Naive thymus-derived CD4-positive, alpha-beta T cell (primary cell): ENCODE data around the gene MAGOHB. TPM values are rescaled to one million over a fixed set of nuclear protein-coding genes. Genes with fewer than 3 reads are reported as not detected.

Source experiments
- ATAC-seq: fragments of 150-1000 bp; cut with Tn5 transposase; 2 replicates; pipeline ENCODE4 v1.10.0; 2021; ENCODE audit warnings: mild to moderate bottlenecking, moderate library complexity
- CTCF ChIA-PET: fragments of 350-600 bp; sonication (Branson Sonifier 250); formaldehyde crosslinking; loops from one replicate; lab custom pipeline; 2021; ENCODE audit warnings: antibody characterized with exemption; lab: Charles Lee
- POLR2A ChIA-PET: fragments of 350-600 bp; sonication (Branson Sonifier 250); formaldehyde crosslinking; loops from one replicate; lab custom pipeline; 2021; ENCODE audit warnings: antibody characterized with exemption, inconsistent platforms; lab: Charles Lee
- DNase-seq, 9 donors: peaks; one replicate each; pipeline versions ENCODE4 v3.0.0 to v3.0.0-alpha.2; 2020 to 2022; ENCODE audit warnings: mixed read lengths in 1 of 9
- H3K27ac ChIP-seq: one replicate; pipeline ENCODE4 v1.7.0; 2013; ENCODE audit warnings: mild to moderate bottlenecking, low read depth, low read length, moderate library complexity
- H3K27me3 ChIP-seq, 2 donors: one replicate each; pipeline ENCODE4 v1.7.0; 2013; ENCODE audit warnings: low read length in 2 of 2, mild to moderate bottlenecking in 2 of 2, moderate library complexity in 2 of 2; ENCODE audit not compliant: control insufficient read depth in 2 of 2, insufficient read depth in 2 of 2
- H3K36me3 ChIP-seq, 3 experiments: 1 replicate in 2 of 3; 2 replicates in 1 of 3; pipeline ENCODE4 v1.7.0; 2013; ENCODE audit warnings: low read length in 3 of 3, mild to moderate bottlenecking in 3 of 3, moderate library complexity in 1 of 3; ENCODE audit not compliant: insufficient read depth in 3 of 3, control insufficient read depth in 2 of 3
- H3K4me1 ChIP-seq, 2 donors: one replicate each; pipeline ENCODE4 v1.7.0; 2013; ENCODE audit warnings: low read length in 2 of 2, mild to moderate bottlenecking in 2 of 2, moderate library complexity in 1 of 2; ENCODE audit not compliant: control insufficient read depth in 2 of 2, insufficient read depth in 2 of 2
- H3K4me3 ChIP-seq: 2 replicates; pipeline ENCODE4 v1.7.0; 2013; ENCODE audit warnings: mild to moderate bottlenecking, low read length
- H3K9me3 ChIP-seq, 3 experiments: 1 replicate in 2 of 3; 2 replicates in 1 of 3; pipeline ENCODE4 v1.7.0; 2013; ENCODE audit warnings: low read length in 3 of 3; ENCODE audit not compliant: control insufficient read depth in 2 of 3
- H3K27ac Mint-ChIP-seq, 9 donors: one replicate each; pipeline ENCODE4 v1.8.0; 2020 to 2022; ENCODE audit warnings: mixed read lengths in 9 of 9, mild to moderate bottlenecking in 8 of 9, moderate library complexity in 5 of 9, inconsistent platforms in 2 of 9
- H3K27me3 Mint-ChIP-seq, 5 donors: one replicate each; pipeline ENCODE4 v1.8.0; 2021 to 2022; ENCODE audit warnings: mixed read lengths in 5 of 5, mild to moderate bottlenecking in 1 of 5
- H3K36me3 Mint-ChIP-seq, 5 donors: one replicate each; pipeline ENCODE4 v1.8.0; 2020 to 2022; ENCODE audit warnings: mixed read lengths in 5 of 5, mild to moderate bottlenecking in 3 of 5, inconsistent platforms in 1 of 5
- H3K4me1 Mint-ChIP-seq, 7 donors: one replicate each; pipeline ENCODE4 v1.8.0; 2020 to 2022; ENCODE audit warnings: mixed read lengths in 7 of 7, mild to moderate bottlenecking in 3 of 7, inconsistent platforms in 1 of 7
- H3K4me3 Mint-ChIP-seq, 10 donors: one replicate each; pipeline ENCODE4 v1.8.0; 2020 to 2022; ENCODE audit warnings: mild to moderate bottlenecking in 10 of 10, mixed read lengths in 10 of 10, moderate library complexity in 6 of 10, inconsistent platforms in 2 of 10
- H3K9me3 Mint-ChIP-seq, 11 donors: one replicate each; pipeline ENCODE4 v1.8.0; 2020 to 2022; ENCODE audit warnings: mixed read lengths in 11 of 11, mild to moderate bottlenecking in 4 of 11, inconsistent platforms in 1 of 11, moderate library complexity in 1 of 11
- intact Hi-C, 2 donors: fragments of 100-400 bp; cut with micrococcal nuclease; formaldehyde crosslinking; loops; one replicate each; pipeline ENCODE4 v1.15.1; 2023
- polyA plus RNA-seq, 2 donors: library from polyadenylated mRNA; unstranded; fragments of 300-500 nt; fragmentation: Illumina TruSeq; gene quantifications; one replicate each; pipeline ENCODE4 v1.2.3, GENCODE V29; 2021
- total RNA-seq, 6 experiments: library from RNA in 5 of 6; stranded (reverse) in 5 of 6; gene quantifications; 1 replicate in 5 of 6; 2 replicates in 1 of 6; pipeline ENCODE4 v1.2.3 and lab custom pipeline; 2021 to 2026

Gene MAGOHB
- total and polyA plus RNA-seq, 7 experiments from 2014 or later = 12.1 to 61.6 (median 26.0) TPM

- POLR2A ChIA-PET = no interaction called here
Observed at GRCh38 chr12:10557766-10558165, 55.6 kb downstream of the MAGOHB start.

GRCh38 chr12:10557329-10557728 is 56.1 kb downstream of the MAGOHB start:
- Histone ChIP-seq H3K9me3 (no peaks in the 10 kb centered on the region), H3K4me1 (peaks cover 0 to 56% of the 10 kb centered on the region in 2 donors), H3K27ac (no peak overlapping the region), H3K36me3 (no peaks in the 10 kb centered on the region), H3K4me3 (peak overlapping the region; percentile 2), H3K27me3 (no peaks in the 10 kb centered on the region)
- Mint-ChIP-seq H3K4me3 (peak overlapping the region in 1 of 10 donors; percentile 39), H3K36me3 (peaks cover 0 to 2% (median 0%) of the 10 kb centered on the region in 5 donors), H3K9me3 (peaks cover 0 to 8% (median 2%) of the 10 kb centered on the region in 11 donors), H3K27ac (no peak overlapping the region), H3K27me3 (peaks cover 7 to 18% (median 11%) of the 10 kb centered on the region in 5 donors), H3K4me1 (peaks cover 0 to 35% (median 19%) of the 10 kb centered on the region in 7 donors)
- ATAC-seq (no peak), DNase-seq (no peak)
- intact Hi-C loops = no loop called here
- POLR2A ChIA-PET = no interaction called here
- CTCF ChIA-PET = interaction anchor here (1.2 kb wide), 1 partner anchor 191 kb away, joined by 3 read pairs; no protein-coding TSS in a partner anchor

More at GRCh38 chr12:10557766-10558165, 55.6 kb downstream of the MAGOHB start:
- no peaks in the 10 kb centered on the region for H3K27me3 ChIP-seq
- Mint-ChIP-seq H3K27ac (no peak overlapping the region), H3K9me3 (peaks cover 0 to 8% (median 2%) of the 10 kb centered on the region in 11 donors), H3K4me3 (peak overlapping the region in 1 of 10 donors; percentile 39), H3K36me3 (peaks cover 0 to 2% (median 0%) of the 10 kb centered on the region in 5 donors), H3K4me1 (peaks cover 0 to 35% (median 19%) of the 10 kb centered on the region in 7 donors), H3K27me3 (peaks cover 8 to 18% (median 11%) of the 10 kb centered on the region in 5 donors)
- H3K36me3 ChIP-seq = no peaks in the 10 kb centered on the region
- peaks cover 0 to 52% of the 10 kb centered on the region in 2 donors for H3K4me1 ChIP-seq
- H3K27ac ChIP-seq = no peak overlapping the region
- H3K9me3 ChIP-seq = no peaks in the 10 kb centered on the region
- H3K4me3 ChIP-seq = peak overlapping the region; percentile 2
- CTCF ChIA-PET = interaction anchor here (1.2 kb wide), 1 partner anchor 191 kb away, joined by 3 read pairs; no protein-coding TSS in a partner anchor
- DNase-seq (no peak), ATAC-seq (no peak)
- intact Hi-C loops = no loop called here

- Mint-ChIP-seq H3K36me3 (peaks cover 0 to 2% (median 0%) of the 10 kb centered on the region in 5 donors), H3K4me3 (peak overlapping the region in 9 of 10 donors; percentile 32 to 88 (median 70)), H3K27me3 (peaks cover 6 to 13% (median 11%) of the 10 kb centered on the region in 5 donors), H3K9me3 (peaks cover 0 to 8% (median 2%) of the 10 kb centered on the region in 11 donors), H3K27ac (peak overlapping the region in 7 of 9 donors; percentile 21 to 85 (median 64)), H3K4me1 (peaks cover 0 to 35% (median 19%) of the 10 kb centered on the region in 7 donors)
- Histone ChIP-seq H3K9me3 (no peaks in the 10 kb centered on the region), H3K27me3 (no peaks in the 10 kb centered on the region), H3K4me1 (peaks cover 0 to 44% of the 10 kb centered on the region in 2 donors), H3K4me3 (peak overlapping the region; percentile 23), H3K27ac (no peak overlapping the region), H3K36me3 (no peaks in the 10 kb centered on the region)
- CTCF ChIA-PET = interaction anchor here (0.6 kb wide), 1 partner anchor 414 kb away, joined by 3 read pairs; no protein-coding TSS in a partner anchor
- intact Hi-C loops = no loop called here
- peak; percentile 64 for ATAC-seq
- peak in 6 of 9 donors; percentile 14 to 38 (median 20) for DNase-seq
- POLR2A ChIA-PET = no interaction called here
Observed at GRCh38 chr12:10554756-10555481, 58.5 kb downstream of the MAGOHB start.

DNA sequence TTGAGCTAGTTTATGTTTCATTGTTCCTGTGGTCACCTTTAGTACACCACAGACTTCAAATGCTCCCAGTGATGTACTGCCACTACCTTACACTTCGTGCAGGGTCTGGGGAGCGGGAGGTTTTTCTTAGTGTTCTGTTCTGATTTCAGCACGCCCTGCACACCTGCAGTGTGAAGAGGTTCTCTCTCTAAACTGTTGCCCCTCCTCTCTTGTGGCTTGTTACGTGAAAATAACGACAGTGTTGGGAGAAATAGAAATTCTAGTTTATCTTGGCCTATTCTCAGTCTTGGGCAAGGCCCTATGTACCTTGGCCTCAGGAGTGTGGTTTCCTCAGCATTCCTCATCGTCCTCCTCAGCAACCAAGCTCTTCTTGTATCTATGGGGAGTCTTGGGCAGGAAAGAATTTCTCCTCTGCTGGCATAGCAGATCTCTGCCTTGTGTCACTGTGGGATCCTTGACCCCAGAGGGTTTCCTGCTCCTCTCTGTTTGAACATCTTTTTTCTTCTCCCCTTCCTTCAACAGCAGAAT is 59.1 kb downstream of the MAGOHB start:
- Mint-ChIP-seq H3K27ac (peak overlapping the region in 7 of 9 donors; percentile 44 to 85 (median 64)), H3K9me3 (peaks cover 0 to 8% (median 2%) of the 10 kb centered on the region in 11 donors), H3K36me3 (peaks cover 0 to 2% (median 0%) of the 10 kb centered on the region in 5 donors), H3K4me3 (peak overlapping the region in 6 of 10 donors; percentile 4 to 88 (median 58)), H3K27me3 (peaks cover 6 to 13% (median 8%) of the 10 kb centered on the region in 5 donors), H3K4me1 (peaks cover 0 to 32% (median 17%) of the 10 kb centered on the region in 7 donors)
- POLR2A ChIA-PET = interaction anchor here (0.6 kb wide), 1 partner anchor 32 kb away, joined by 3 read pairs; no protein-coding TSS in a partner anchor
- CTCF ChIA-PET = no interaction called here
- DNase-seq (peak in 2 of 9 donors; percentile 1 to 19), ATAC-seq (peak; percentile 54)
- Histone ChIP-seq H3K9me3 (no peaks in the 10 kb centered on the region), H3K4me3 (peak overlapping the region; percentile 23), H3K36me3 (no peaks in the 10 kb centered on the region), H3K4me1 (peaks cover 0 to 44% of the 10 kb centered on the region in 2 donors), H3K27me3 (no peaks in the 10 kb centered on the region), H3K27ac (no peak overlapping the region)
- intact Hi-C loops = no loop called here

Other genes with a start within 250 kb of the MAGOHB start
- gene KLRK1, start 223.6 kb downstream of the MAGOHB start, total RNA-seq = 10 to 100 TPM in 1 of 5 experiments, 1 to 10 TPM in 3, under 1 TPM in 1; 0.15 to 75.2 (median 5.1) TPM
- gene KLRK1, start 223.6 kb downstream of the MAGOHB start, polyA plus RNA-seq = 1 to 10 TPM in 1 of 2 donors, under 1 TPM in 1; 0.62 to 2.7 TPM
- 10 to 100 TPM in 1 of 5 experiments, under 1 TPM in 1, not detected in 3; 0.69 to 11.8 TPM for gene KLRC4, start 203.9 kb downstream of the MAGOHB start, total RNA-seq
- not detected for gene KLRC4, start 203.9 kb downstream of the MAGOHB start, polyA plus RNA-seq
- 1 to 10 TPM in 2 of 5 experiments, under 1 TPM in 1, not detected in 2; 0.46 to 7.8 (median 1.6) TPM for gene KLRC3, start 193.0 kb downstream of the MAGOHB start, total RNA-seq
- gene KLRC3, start 193.0 kb downstream of the MAGOHB start, polyA plus RNA-seq = not detected
- gene KLRC2, start 177.6 kb downstream of the MAGOHB start, total RNA-seq = 1 to 10 TPM in 1 of 5 experiments, not detected in 4; 6.7 TPM
- not detected for gene KLRC2, start 177.6 kb downstream of the MAGOHB start, polyA plus RNA-seq
- 1 to 10 TPM in 2 of 5 experiments, not detected in 3; 1.4 to 9.3 TPM for gene KLRC1, start 160.2 kb downstream of the MAGOHB start, total RNA-seq
- gene KLRC1, start 160.2 kb downstream of the MAGOHB start, polyA plus RNA-seq = under 1 TPM in 1 of 2 donors, not detected in 1; 0.37 TPM
- 1 to 10 TPM in 2 of 5 experiments, under 1 TPM in 2, not detected in 1; 0.37 to 2.0 (median 1.3) TPM for gene EIF2S3B, start 107.7 kb downstream of the MAGOHB start, total RNA-seq
- gene EIF2S3B, start 107.7 kb downstream of the MAGOHB start, polyA plus RNA-seq = 1 to 10 TPM in 1 of 2 donors, under 1 TPM in 1; 0.27 to 1.5 TPM
- 1 to 10 TPM in 1 of 5 experiments, under 1 TPM in 2, not detected in 2; 0.24 to 1.6 (median 0.34) TPM for gene STYK1, start 60.4 kb upstream of the MAGOHB start, total RNA-seq
- not detected for gene STYK1, start 60.4 kb upstream of the MAGOHB start, polyA plus RNA-seq
- gene YBX3, start 109.7 kb upstream of the MAGOHB start, total RNA-seq = 100 to 1,000 TPM in 2 of 5 experiments, 10 to 100 TPM in 1, 1 to 10 TPM in 2; 4.5 to 162 (median 60.9) TPM
- 1 to 10 TPM; 5.1 to 6.4 TPM for gene YBX3, start 109.7 kb upstream of the MAGOHB start, polyA plus RNA-seq
- not detected for gene TAS2R7, start 189.0 kb upstream of the MAGOHB start, total RNA-seq
- not detected for gene TAS2R7, start 189.0 kb upstream of the MAGOHB start, polyA plus RNA-seq
- not detected for gene TAS2R8, start 193.7 kb upstream of the MAGOHB start, total RNA-seq
- not detected for gene TAS2R8, start 193.7 kb upstream of the MAGOHB start, polyA plus RNA-seq
- gene TAS2R9, start 196.6 kb upstream of the MAGOHB start, total RNA-seq = not detected
- gene TAS2R9, start 196.6 kb upstream of the MAGOHB start, polyA plus RNA-seq = not detected
- gene TAS2R10, start 212.7 kb upstream of the MAGOHB start, total RNA-seq = 1 to 10 TPM in 1 of 5 experiments, under 1 TPM in 3, not detected in 1; 0.37 to 1.2 (median 0.93) TPM
- gene TAS2R10, start 212.7 kb upstream of the MAGOHB start, polyA plus RNA-seq = not detected
- gene PRR4, start 235.9 kb upstream of the MAGOHB start, total RNA-seq = 1 to 10 TPM; 2.2 to 4.6 (median 3.3) TPM
- 1 to 10 TPM; 2.1 to 2.3 TPM for gene PRR4, start 235.9 kb upstream of the MAGOHB start, polyA plus RNA-seq